Ovary (tissue), 3 donors: ENCODE measurements around the gene MTMR2.
"Not testable (repeated sequence)": the region's sequence is repeated elsewhere in the genome, so short reads cannot be mapped to it uniquely, and the experiment has no call there.

Source experiments
- CTCF ChIP-seq, 3 donors: fragments of 450-650 bp in 2 of 3; fragments of 200-600 bp in 1 of 3; IDR thresholded peaks; one replicate each; pipeline versions ENCODE4 v1.5.1 to v1.8.0; 2016 to 2022; ENCODE audit warnings: antibody characterized with exemption in 3 of 3, mild to moderate bottlenecking in 1 of 3
- POLR2A ChIP-seq: fragments of 450-650 bp; IDR thresholded peaks from one replicate; pipeline ENCODE4 v1.6.1; 2017; ENCODE audit warnings: antibody characterized with exemption, mild to moderate bottlenecking, moderate library complexity
- donor health status: DM: no; HTN: no; CAD: no.

- not testable (repeated sequence) for TF ChIP-seq CTCF (IDR thresholded peaks at IDR 0.05); POLR2A
Measured at GRCh38 chr11:95811052-95811451, 112.9 kb downstream of the MTMR2 start.
